T-helper 1 cell treated with Interleukin-12 subunit alpha and Interleukin-12 subunit beta and Interleukin-4 antibody, amounts not matched to agents 30 μg/mL and 1 μg/mL, for 36 hours (primary cell): ENCODE measurements around the gene RBM48.

Source experiments
- H3K27ac Mint-ChIP-seq: one replicate; pipeline ENCODE4 v1.8.0; 2021; ENCODE audit warnings: mild to moderate bottlenecking, mixed read lengths
- H3K27me3 Mint-ChIP-seq: one replicate; pipeline ENCODE4 v1.8.0; 2021; ENCODE audit warnings: low read depth, mixed read lengths
- H3K36me3 Mint-ChIP-seq: one replicate; pipeline ENCODE4 v1.8.0; 2021; ENCODE audit warnings: low read depth, mixed read lengths
- H3K4me1 Mint-ChIP-seq: one replicate; pipeline ENCODE4 v1.8.0; 2021; ENCODE audit warnings: low read depth, mixed read lengths
- H3K4me3 Mint-ChIP-seq: one replicate; pipeline ENCODE4 v1.8.0; 2021; ENCODE audit warnings: mild to moderate bottlenecking, moderate library complexity, mixed read lengths
- H3K9me3 Mint-ChIP-seq: one replicate; pipeline ENCODE4 v1.8.0; 2021; ENCODE audit warnings: mixed read lengths

RBM48 gene

DNA sequence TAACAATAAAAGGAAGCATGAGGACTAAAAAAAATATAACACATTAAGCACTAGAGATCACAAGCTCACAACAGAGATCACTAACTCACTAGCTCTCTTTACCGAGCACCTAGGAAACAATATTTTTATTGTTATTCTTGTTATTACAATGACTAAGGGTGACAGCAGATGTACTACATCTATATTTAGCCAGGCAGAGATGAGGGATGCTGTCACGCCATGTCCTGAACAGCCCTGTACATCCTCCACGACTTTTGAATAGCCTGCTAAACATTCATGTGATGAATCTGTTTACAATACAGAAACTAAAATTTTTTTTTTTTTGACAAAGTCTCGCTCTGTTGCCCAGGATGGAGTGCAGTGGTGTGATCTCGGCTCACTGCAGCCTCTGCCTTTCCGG is 38.9 kb downstream of the RBM48 start:
- Mint-ChIP-seq H3K27me3 (no peaks in the 10 kb centered on the region), H3K4me3 (no peak overlapping the region), H3K36me3 (peaks cover 32% of the 10 kb centered on the region), H3K4me1 (peaks cover 2% of the 10 kb centered on the region), H3K27ac (no peak overlapping the region), H3K9me3 (no peaks in the 10 kb centered on the region)

DNA sequence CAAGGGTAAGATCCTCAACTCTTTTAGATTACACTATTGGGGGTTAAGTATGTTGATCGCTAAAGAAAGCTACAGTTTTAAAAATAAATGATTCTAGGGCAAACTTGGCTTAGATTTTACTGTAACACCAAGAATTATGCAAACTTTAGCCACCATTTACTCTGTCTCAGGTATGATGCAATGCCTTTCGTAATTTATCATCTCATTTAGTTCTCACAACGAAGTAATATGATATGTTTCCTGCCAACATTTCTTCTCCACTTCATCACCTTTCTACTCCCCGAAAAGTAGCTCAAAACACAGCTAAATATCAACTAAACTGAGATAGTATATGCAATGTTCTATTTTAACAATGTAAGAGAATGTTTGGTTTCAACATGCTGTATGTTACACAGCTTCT is 40.5 kb downstream of the RBM48 start:
- no peak overlapping the region for H3K4me3 Mint-ChIP-seq
- no peaks in the 10 kb centered on the region for H3K27me3 Mint-ChIP-seq
- H3K36me3 Mint-ChIP-seq: peaks cover 24% of the 10 kb centered on the region
- peaks cover 5% of the 10 kb centered on the region for H3K4me1 Mint-ChIP-seq
- no peak overlapping the region for H3K27ac Mint-ChIP-seq
- no peaks in the 10 kb centered on the region for H3K9me3 Mint-ChIP-seq

DNA sequence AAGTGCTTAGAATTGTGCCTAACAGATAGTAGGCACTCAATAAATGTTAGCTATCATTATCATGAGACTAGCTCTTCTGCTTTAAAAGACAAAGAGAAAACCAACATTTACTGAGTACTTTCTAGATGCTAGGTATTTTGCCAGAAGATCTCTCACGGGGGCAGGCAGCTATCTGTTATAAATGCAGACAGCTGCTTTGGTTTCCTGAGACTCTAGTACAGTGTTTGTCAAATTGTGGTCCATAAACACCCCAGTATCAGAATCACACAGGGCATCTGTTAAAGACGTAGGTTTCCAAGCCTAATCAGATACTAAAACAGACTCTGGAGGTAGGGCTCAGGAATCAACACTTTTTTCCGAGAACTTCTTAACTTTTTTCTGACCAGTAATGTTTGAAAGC is 47.7 kb downstream of the RBM48 start:
- Mint-ChIP-seq H3K27me3 (no peaks in the 10 kb centered on the region), H3K4me3 (no peak overlapping the region), H3K27ac (no peak overlapping the region), H3K4me1 (peaks cover 5% of the 10 kb centered on the region), H3K36me3 (peaks cover 37% of the 10 kb centered on the region), H3K9me3 (no peaks in the 10 kb centered on the region)

DNA sequence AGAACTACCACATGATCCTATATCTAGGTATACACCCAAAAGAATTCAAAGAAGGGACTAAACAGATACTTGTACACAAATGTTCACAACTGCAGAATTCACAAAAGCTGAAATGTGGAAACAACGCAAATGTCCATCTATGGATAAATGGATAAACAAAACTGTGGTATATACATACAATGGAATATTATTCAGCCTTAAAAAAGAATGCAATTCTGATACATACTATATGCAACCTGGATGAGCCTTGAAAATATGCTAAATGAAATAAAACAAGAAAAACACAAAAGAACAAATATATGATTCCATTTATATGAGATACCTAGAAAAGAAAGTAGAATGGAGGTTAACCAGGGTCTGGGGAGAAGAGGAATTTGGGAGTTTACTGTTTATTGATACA is 54.4 kb downstream of the RBM48 start:
- Mint-ChIP-seq H3K27me3 (no peaks in the 10 kb centered on the region), H3K27ac (no peak overlapping the region), H3K4me1 (peaks cover 31% of the 10 kb centered on the region), H3K9me3 (peaks cover 3% of the 10 kb centered on the region), H3K36me3 (peaks cover 37% of the 10 kb centered on the region), H3K4me3 (no peak overlapping the region)

DNA sequence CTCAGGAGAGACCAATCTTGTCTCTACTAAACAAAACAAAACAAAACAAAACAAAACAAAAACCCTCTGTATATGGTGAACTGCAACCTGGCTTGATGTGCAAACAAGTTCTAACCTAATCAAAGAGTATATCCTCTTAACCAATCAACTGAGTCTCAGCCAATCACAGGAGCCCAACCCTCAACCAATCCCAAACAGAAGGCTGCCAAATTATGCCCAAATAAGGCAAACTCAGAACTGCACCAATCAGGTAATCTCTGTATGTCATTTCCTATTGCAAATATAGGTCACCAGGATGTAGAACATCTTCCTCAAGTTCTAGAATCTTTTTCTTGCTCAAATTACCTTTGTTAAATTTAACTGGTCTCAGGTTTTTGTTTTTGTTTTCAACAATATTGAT is 56.4 kb downstream of the RBM48 start:
- no peaks in the 10 kb centered on the region for H3K27me3 Mint-ChIP-seq
- H3K9me3 Mint-ChIP-seq: peaks cover 3% of the 10 kb centered on the region
- no peak overlapping the region for H3K4me3 Mint-ChIP-seq
- peak overlapping the region; percentile 41 for H3K27ac Mint-ChIP-seq
- H3K36me3 Mint-ChIP-seq: peaks cover 33% of the 10 kb centered on the region
- peaks cover 45% of the 10 kb centered on the region for H3K4me1 Mint-ChIP-seq

DNA sequence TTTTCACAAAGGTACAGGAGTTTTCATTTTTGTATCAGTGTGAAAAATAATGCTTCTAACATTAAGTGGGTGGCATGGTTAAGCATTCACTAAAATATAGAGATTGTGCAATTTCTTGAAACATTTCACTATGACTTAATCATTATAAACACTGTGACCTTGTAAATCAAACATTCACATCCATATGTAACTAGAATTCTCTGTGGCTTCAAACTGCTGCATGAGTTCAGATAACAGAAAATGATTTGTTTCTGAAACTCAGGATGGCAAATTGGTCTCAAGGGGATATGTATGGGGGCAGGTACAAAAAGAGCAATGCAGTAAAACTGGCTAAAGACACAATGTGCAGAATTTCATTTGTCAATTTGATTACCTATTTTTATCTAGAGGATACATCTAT is 57.8 kb downstream of the RBM48 start:
- peaks cover 46% of the 10 kb centered on the region for H3K4me1 Mint-ChIP-seq
- peak overlapping the region; percentile 23 for H3K4me3 Mint-ChIP-seq
- no peak overlapping the region for H3K27ac Mint-ChIP-seq
- H3K27me3 Mint-ChIP-seq: peaks cover 1% of the 10 kb centered on the region
- H3K36me3 Mint-ChIP-seq: peaks cover 26% of the 10 kb centered on the region
- H3K9me3 Mint-ChIP-seq: peaks cover 3% of the 10 kb centered on the region

DNA sequence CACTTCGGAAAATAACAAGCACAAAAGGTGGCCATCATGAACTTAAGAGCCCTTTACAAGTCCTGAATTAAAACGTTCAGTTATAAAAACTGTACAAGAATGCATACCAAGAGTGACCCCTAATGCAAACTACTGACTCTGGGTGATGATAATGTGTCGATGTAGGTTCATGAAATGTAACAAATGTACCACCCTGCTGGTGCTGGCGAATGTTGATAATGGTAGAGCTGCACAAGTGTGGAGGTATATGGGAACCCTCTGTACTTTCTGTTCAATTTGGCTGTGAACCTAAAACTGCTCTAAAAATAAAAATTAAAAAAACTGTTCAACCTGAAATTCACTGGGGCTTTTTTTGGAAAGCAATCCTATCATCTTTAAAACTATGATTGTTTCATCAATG is 58.2 kb downstream of the RBM48 start:
- H3K4me3 Mint-ChIP-seq: no peak overlapping the region
- H3K9me3 Mint-ChIP-seq: peaks cover 3% of the 10 kb centered on the region
- H3K27ac Mint-ChIP-seq: no peak overlapping the region
- peaks cover 48% of the 10 kb centered on the region for H3K4me1 Mint-ChIP-seq
- peaks cover 26% of the 10 kb centered on the region for H3K36me3 Mint-ChIP-seq
- peaks cover 4% of the 10 kb centered on the region for H3K27me3 Mint-ChIP-seq
